AG04449 (cell line): ENCODE data around the gene LCN15.
A peak's percentile ranks its signal among the peaks of the same experiment; 100 is the strongest.

Source experiments
- CTCF ChIA-PET: fragments of 350-600 bp; formaldehyde crosslinking; extraction: SDS; loops from one replicate; lab custom pipeline; 2021; ENCODE audit warnings: antibody characterized with exemption; lab: Yijun Ruan, JAX
- POLR2A ChIA-PET: fragments of 400-600, 350-600 bp; formaldehyde crosslinking; extraction: SDS; loops from one replicate; lab custom pipeline; 2020; ENCODE audit warnings: antibody characterized with exemption, inconsistent platforms; lab: Yijun Ruan, JAX
- DNase-seq: peaks from one replicate; pipeline ENCODE4 v3.0.0-alpha.2; 2010; ENCODE audit warnings: low read depth, low spot score
- H3K4me3 ChIP-seq: 2 replicates; pipeline ENCODE4 v1.5.1; 2011; ENCODE audit warnings: low read depth, mild to moderate bottlenecking, control low read depth, low read length
- TF ChIP-seq, protein P1 (sequence below): IDR thresholded peaks from one replicate; pipeline ENCODE4 v1.5.1; 2011; ENCODE audit warnings: mild to moderate bottlenecking, moderate library complexity, low read length, control low read depth, inconsistent platforms; ENCODE audit not compliant: insufficient read depth; ENCODE audit errors: missing control alignments

LCN15 gene

DNA sequence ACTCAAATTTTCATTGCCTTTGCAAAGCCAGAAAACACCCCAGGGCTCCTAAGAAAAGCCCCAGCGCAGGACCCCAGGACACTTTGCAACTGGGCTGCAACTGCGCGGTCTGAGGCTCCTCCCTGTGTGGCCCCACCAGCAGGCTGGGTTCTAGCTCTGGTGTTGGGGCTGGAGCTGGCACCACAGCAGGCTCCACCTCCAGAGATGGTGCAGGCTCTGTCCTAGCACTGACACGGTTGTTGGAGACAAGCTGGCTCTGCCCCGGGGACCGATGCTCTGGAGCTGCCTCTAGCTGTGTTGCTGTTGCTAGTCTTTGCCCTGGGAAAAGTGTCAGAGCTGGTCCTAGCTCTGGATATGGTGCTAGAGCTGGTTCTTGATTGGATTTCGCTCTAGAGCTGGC is 35.2 kb downstream of the LCN15 start:
- ChIA-PET POLR2A (interaction anchor here (0.8 to 3.5 kb wide), 5 partner anchors 8 to 119 kb away, joined by 3 to 17 read pairs (median 15); no protein-coding TSS in a partner anchor), CTCF (interaction anchor here (0.8 to 4.1 kb wide), 15 partner anchors 9 to 245 kb away, joined by 3 to 27 read pairs (median 4); partner anchors contain the start of genes C8G and LCN8)
- H3K4me3 ChIP-seq = peak overlapping the region; percentile 84
- TF ChIP-seq, protein P1, sequence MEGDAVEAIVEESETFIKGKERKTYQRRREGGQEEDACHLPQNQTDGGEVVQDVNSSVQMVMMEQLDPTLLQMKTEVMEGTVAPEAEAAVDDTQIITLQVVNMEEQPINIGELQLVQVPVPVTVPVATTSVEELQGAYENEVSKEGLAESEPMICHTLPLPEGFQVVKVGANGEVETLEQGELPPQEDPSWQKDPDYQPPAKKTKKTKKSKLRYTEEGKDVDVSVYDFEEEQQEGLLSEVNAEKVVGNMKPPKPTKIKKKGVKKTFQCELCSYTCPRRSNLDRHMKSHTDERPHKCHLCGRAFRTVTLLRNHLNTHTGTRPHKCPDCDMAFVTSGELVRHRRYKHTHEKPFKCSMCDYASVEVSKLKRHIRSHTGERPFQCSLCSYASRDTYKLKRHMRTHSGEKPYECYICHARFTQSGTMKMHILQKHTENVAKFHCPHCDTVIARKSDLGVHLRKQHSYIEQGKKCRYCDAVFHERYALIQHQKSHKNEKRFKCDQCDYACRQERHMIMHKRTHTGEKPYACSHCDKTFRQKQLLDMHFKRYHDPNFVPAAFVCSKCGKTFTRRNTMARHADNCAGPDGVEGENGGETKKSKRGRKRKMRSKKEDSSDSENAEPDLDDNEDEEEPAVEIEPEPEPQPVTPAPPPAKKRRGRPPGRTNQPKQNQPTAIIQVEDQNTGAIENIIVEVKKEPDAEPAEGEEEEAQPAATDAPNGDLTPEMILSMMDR = no peak
- no peak for DNase-seq

DNA sequence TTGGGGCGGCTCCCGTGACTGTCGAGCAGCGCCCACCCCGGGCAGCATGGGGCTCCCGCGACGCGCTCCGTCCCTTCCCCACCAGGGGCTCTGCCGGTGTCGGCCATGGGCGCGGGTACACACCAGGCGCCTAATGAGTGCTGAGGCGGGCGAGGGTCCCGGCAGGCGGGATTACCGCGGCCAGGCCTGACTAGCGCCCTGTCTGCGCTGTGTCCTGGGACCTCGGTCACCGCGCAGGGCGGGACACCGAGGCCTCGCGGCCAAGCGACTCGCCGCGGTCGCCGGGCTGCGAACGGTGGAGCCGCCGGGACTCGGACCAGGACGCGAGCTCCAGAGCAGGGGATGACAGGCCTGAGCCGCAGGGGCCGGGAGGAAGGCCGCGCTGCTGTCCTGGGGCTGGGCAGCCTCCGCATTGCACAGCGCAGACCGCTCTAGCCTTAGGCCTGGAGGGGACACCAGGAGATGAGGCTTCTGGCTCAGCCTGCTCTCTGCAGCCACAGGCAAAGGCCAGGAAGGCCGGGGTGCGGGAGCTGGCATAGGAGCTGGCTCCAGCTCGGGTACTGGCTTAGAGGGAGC is 35.7 kb downstream of the LCN15 start:
- no peak for DNase-seq
- ChIA-PET CTCF (interaction anchor here (0.8 to 4.1 kb wide), 16 partner anchors 9 to 245 kb away, joined by 3 to 27 read pairs (median 5); partner anchors contain the start of genes C8G, LCN10 and LCN8), POLR2A (interaction anchor here (0.6 to 3.5 kb wide), 27 partner anchors 9 to 403 kb away, joined by 3 to 17 read pairs (median 5); partner anchors contain the start of genes LCN8, MAN1B1 and TMEM141)
- TF ChIP-seq, protein P1 = no peak
- H3K4me3 ChIP-seq = peak overlapping the region; percentile 84

DNA sequence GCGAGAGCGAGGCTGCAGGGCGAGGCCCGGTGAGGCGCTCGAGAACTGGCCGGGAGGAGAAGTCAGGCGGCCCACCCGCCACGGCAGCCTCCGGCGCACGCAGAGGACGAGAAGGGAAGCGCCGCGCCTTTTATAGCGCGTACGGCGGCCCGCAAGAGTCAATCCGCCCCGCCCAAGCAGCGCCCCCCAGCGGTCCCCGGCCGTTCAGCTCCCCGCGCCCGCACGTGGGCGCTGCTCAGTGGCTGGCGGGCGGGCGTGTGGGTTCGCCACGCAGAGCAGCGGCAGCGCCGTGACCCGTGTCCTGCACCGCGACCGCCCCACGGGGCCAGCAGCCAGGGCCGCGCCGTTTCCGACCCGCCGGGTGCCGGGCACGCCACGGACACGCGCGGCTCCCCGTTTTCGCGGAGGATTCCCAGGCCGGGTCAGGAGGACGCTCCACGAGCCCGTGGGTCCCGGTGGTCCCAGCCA is 36.2 kb downstream of the LCN15 start:
- CTCF ChIA-PET = interaction anchor here (1.0 to 4.1 kb wide), 13 partner anchors 9 to 244 kb away, joined by 3 to 27 read pairs (median 6); partner anchors contain the start of genes C8G, LCN10 and LCN8

DNA sequence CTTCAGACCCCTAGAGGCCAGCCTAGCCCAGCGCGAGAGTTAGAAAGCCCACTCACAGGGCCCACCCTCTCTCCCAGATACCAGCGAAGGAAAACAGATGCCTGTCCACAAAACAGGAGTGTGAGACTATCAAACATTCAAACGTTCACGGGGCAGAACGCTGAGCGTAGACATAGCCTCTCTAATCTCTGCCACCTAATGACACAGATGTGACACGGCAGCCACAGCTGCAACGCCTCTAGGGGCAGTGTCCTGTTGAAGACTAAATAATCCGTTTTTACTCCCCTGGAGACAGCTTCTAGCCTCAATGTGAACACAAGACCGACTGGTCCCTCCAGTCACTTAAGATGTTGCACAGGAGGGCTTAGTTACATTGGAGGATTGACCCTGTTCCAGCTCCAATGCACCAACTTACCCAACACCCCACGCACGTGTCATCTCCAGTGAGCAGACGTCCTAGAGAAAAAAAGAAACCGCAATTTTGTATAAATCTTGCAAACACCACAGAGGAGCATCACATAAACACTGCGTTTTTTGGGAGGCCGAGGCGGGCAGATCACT is 37.6 kb downstream of the LCN15 start:
- ChIA-PET CTCF (interaction anchor here (0.7 to 4.1 kb wide), 8 partner anchors 8 to 360 kb away, joined by 3 to 27 read pairs (median 7); partner anchors contain the start of gene MAN1B1), POLR2A (interaction anchor here (0.6 to 3.5 kb wide), 6 partner anchors 11 to 165 kb away, joined by 3 to 17 read pairs (median 8); partner anchors contain the start of gene AGPAT2)
- no peak for DNase-seq
- H3K4me3 ChIP-seq = peak overlapping the region; percentile 84
- TF ChIP-seq, protein P1 = peak; percentile 34

More for the DNA sequence above, 36.2 kb downstream of the LCN15 start:
- H3K4me3 ChIP-seq = peak overlapping the region; percentile 84
- TF ChIP-seq, protein P1 = peak; percentile 97
- peak; percentile 40 for DNase-seq
- POLR2A ChIA-PET = interaction anchor here (0.6 to 3.5 kb wide), 28 partner anchors 9 to 616 kb away, joined by 3 to 17 read pairs (median 4); partner anchors contain the start of genes LCN10, LCN8, MAN1B1 and TMEM141

DNA sequence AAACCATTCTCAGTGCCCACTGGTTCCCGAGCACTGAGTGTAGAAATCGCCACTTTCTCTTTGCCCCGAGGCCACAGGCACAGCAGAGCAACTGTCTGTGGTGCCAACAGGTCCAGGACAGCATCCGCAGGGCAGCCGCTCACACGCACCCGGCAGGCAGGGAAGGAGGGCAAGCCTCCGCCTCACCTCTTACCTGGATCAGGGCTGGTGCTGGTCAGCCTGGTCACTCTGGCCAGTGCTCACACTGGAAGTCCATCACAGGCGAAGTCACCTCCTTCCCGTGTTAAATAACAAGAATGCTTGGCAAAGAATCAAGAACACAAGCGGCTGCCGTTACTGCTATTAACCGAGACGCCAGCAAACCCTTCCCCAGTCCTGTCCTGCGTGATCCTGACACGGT is 38.2 kb downstream of the LCN15 start:
- ChIA-PET CTCF (interaction anchor here (0.9 to 2.4 kb wide), 2 partner anchors 12 to 20 kb away, joined by 4 to 7 read pairs; no protein-coding TSS in a partner anchor), POLR2A (interaction anchor here (0.7 to 3.5 kb wide), 4 partner anchors 10 to 303 kb away, joined by 3 to 17 read pairs (median 8); partner anchors contain the start of gene AGPAT2)
- peak overlapping the region; percentile 84 for H3K4me3 ChIP-seq
- no peak for DNase-seq
- TF ChIP-seq, protein P1 = no peak
